Activated gamma-delta T cell treated with Interleukin-2 at 50 U/mL for 16 hours (primary cell): Measurements from ENCODE around the gene BID.
"Not testable (repeated sequence)": the region's sequence is repeated elsewhere in the genome, so short reads cannot be mapped to it uniquely, and the experiment has no call there.

Source experiments
- DNase-seq: peaks from one replicate; pipeline ENCODE4 v3.0.0-alpha.2; 2020

The BID gene

DNA sequence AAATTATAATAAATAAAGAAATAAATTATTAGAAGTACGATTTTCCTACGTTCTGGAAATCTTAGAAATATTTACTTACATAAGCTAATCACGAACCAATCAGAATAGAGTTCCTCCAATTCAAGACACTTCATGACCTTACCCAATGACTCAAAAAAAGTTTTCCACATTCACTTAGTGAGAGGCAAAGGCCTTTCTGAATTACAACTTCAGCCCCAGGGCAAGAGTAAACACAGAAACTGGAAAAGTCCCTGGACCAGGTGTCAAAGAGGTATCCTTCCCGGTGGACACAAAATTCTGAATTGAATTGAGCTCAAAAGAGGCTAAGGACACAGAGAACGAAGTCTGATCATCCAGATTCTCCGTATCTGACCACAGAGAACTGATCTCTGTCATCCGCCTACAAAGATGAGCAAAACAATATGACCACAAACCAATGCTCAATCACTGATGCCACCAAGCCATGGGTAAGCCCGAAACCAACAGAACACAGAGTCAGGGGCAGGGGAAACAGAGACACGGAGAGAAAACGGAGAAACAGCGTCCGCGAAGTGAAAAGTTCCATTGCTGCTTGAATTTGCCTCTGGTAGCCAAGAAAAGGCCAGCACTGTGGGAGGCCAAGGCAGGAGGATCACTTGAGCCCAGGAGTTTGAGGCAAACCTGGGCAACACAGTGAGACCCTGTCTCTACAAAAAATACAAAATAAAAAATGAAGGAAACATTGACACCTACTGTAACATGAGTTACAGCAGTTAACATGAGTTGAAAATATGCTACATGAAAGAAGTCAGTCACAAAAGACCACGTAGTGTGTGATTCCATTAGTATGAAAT is 6.8 kb downstream of the BID start:
- DNase-seq = peak; percentile 37

DNA sequence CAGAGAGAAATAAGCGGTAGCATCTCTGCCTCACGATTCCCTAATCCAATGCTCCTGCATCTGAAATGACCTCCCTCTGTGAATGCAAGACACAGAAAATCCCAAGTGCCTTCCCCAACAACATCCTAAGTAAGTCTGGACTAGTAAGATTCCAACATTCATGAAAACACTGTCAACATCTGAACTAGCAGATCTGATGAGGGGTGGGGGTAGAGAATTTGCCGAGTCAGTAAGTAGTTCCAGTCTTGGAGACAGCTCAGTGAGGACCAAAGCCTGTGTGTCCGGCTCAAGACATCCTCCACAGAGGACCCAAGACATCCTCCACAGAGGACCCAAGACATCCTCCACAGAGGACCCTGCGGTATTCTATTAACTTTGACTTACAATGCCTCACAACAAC is 9.4 kb downstream of the BID start:
- DNase-seq = not testable (repeated sequence)

DNA sequence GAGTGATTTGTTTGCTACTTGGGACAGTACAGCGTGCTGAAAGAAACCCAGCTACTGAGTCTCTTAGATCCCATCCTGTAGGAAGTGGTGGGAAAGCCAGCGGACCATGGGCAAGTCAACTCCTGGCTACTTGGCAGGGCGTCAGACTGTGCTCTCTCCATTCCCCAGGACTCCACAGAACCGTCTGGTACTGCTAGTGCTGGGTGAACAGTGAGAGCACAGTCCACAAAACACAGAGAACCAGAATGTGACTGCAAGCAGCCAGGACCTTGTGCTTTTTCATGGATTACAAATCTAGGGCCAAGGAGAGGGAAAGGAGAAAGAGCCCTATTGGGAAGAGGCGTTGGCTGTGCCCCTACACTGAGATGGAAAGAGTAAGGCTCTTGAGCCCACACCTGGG is 10.2 kb downstream of the BID start:
- DNase-seq = no peak

DNA sequence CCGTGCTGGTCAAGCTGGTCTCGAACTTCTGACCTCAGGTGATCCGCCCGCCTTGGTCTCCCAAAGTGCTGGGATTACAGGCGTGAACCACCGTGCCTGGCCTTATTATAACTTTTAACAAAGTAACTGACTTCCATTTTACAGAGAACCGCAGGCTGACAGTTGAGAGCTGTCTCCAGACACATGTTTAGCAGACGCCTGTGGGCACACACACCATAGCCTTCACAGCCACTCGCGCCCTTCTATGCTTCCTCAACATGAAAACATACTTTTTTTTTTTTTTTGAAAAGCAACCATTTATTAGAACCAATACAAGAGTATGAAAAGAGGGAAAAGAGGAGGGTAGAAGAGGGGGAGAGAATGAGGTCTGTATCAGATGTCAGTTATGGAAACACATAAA is 10.8 kb downstream of the BID start:
- DNase-seq = not testable (repeated sequence)

DNA sequence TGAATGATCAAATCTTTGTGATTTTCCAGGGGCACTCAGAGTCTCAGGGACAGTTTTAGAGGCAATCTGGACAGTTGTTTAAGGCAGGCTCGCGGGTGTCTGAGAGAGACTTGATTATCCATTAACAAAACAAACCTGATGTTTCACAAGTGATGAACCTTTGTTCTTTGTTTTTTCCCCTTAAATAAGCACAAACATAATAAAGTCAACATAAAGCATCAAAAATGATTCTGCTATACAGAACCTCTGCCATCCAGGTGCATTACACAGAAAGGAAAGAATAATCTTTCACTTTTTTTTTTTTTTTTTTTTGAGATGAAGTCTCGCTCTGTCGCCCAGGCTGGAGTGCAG is 13.2 kb downstream of the BID start:
- DNase-seq = no peak

DNA sequence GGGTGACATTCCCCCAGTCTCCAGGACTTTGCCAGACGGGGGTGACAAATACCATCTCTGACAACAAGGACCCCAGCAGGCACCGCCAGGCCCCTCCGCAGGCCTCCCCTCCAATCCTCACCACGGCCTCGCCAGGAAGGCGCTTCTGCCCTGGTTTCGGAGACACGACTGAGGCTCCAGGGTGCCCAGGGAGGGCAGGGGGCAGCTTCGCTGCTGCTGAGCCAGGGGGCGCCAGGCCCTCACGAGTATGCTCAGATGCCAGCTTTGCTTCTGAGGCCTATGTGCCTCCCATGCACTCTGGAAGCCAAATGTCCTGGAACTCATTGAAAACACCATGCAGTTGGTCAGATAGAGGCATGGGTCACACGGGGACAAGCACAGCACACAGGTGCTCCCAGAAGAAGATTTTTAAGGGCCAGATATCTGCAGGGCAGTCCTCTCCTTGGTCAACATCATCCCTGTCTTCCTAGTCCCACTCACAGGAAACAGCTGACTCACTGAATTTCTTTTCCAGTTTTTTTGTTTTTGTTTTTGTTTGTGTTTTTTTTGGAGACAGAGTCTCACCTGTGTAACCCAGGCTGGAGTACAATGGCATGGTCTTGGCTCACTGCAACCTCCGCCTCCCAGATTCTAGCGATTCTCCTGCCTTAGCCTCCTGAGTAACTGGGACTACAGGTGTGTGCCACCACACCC is 19.9 kb downstream of the BID start:
- no peak for DNase-seq

DNA sequence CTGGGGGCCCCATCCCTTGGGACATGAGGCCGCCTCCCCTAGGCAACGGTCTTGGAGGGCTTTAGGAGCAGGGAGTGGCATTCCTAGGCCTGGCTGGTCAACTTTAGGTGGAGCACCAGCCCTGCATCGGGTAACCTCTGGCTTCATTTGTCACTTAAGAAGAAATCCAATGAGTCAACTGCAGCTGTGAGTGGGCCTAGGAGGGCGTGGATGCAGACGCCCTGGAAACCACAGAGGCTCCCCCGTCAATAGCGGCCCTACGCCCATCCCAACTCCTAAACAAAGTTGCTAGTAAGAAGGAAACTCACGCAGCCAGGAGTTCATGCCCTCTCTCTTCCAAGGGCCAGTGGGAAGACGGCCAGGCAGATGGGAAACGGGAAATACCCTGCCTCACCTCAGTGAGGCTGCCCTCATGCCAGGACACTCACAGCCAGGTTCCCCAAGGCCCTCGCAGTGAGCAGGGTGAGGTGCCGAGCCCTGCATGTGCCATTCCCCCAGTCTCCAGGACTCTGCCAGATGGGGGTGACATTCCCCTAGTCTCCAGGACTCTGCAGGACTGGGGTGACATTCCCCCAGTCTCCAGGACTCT is 20.8 kb downstream of the BID start:
- DNase-seq = no peak

DNA sequence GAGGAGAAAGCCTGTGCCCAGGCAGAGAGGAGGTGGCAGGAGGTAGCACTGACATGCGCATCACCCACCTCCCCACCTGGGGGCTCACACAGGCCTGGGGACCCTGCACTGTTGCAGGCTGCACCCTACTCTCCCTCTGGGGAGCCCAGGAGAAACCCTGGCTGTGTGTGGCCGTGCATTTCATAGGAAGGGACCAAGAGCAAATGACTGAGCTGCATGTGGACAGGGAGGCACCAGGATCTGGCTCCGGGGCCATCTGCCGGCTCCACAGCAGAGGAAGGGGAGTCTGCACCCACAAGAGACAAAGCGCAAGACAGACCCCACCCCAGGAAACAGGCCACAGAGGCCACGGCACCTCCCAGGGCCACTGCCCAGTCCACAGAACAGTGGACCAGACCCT is 22.7 kb downstream of the BID start:
- no peak for DNase-seq

DNA sequence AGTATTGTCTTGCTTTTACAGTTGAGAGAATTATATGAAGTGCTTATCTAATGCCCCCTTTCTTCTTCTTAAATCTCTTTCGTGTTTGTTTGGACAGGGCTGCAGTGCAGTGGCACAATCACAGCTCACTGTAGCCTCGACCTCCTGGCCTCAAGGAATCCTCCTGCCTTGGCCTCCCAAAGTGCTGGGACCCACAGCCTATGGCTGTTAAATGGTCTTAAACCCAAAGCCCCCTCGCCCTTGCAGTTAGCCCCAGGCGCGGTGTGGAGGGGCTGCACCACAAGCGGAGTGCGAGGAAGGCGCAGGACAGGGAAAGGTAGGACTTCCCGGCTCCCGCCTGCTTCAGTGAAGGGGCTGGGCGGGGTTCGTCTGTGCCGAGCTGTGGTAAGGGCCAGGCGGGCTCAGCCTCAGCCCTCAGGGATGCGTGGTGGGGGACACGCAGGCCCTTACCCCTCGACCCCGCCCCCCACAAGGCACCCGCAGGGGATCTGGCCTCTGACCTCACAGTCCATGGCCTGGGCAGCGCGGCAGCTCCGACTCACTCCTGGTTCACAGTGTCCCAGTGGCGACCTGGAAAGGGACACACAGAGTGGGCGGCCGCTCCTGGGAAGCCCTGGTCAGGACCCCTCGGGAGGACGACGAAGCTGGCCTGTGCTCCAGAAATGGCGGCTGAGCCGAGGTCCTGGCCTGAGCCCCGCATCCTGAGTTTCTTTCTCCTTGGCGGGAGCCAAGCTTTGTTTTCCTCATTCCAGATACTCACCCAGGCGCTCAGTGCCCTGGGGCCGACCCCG is 24.5 kb downstream of the BID start:
- no peak for DNase-seq

DNA sequence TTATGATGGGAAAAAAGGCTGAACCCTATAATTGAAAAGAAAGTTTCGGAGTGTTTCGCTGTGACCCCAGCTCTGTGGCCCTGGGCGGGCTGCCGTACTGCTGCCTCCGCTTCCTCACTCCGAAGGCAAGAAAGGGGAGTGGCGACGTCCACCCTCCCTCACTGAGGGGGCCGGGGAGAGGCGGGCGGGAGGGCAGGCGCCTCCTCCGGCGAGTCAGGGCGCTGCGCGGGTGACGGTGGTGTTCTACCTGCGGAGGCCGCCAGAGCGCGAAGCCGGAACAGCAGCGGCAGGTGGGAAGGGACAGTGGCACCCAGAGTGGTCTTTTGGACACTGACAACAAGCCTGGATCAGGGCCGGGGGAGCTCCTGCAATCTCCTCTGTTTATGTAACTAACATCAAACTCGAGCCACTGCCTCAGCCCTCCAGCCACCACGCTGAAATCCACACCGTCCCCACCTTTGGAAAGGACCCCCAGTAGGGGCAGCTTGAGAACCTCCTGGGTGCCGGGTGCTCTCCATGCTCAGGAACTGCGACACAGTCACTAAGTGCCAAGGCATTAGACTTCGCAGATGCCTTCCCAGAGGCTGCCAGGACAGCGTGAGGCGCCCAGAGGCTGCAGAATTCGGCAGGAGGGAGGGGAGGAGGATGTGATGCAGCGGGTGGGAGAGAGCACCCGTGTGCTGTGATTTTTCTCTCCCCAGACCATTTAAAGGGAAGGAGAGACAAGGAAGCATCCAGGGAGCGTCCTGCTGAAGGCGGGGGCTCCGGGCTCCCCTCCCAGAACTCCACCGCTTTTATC is 25.5 kb downstream of the BID start:
- DNase-seq = no peak

DNA sequence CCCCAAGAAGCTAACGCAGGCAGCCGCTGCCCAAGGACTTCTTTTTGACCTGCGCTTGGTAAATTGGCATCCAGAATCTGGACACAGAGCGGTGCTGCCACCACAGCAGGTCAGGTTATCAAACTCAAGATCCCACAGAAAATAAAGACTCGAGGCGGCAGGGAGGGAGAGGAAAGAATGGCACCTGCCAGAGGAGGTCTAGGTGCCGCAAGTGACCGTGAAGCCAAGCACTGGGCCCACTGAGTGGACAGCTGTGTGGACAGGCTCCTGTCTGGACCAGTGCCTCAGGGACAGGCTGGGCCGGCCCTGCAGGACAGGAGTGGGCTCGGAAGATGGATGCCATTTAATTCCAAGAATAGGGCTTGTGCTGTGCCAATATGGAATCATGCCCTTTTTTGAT is 27.4 kb downstream of the BID start:
- DNase-seq = no peak

DNA sequence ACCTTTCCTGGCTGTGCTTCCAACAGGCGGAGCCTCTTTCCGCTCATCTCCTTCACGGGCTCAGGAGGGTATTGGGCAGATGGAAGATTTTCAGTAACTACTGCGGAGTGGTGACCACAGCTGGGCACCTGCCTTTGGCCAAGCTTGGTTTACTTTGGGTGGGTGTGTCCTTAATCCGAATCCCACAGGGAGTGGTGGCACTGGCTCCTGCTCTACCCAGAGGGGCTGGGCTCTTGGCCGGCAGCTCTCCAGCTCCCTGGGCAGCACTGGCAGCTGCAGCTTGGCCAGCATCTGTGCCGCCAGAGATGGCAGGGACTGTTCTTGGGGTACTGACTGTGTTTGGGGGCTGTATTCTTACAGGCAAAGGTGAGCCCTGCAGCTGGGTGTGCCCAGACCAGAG is 29.8 kb downstream of the BID start:
- no peak for DNase-seq

DNA sequence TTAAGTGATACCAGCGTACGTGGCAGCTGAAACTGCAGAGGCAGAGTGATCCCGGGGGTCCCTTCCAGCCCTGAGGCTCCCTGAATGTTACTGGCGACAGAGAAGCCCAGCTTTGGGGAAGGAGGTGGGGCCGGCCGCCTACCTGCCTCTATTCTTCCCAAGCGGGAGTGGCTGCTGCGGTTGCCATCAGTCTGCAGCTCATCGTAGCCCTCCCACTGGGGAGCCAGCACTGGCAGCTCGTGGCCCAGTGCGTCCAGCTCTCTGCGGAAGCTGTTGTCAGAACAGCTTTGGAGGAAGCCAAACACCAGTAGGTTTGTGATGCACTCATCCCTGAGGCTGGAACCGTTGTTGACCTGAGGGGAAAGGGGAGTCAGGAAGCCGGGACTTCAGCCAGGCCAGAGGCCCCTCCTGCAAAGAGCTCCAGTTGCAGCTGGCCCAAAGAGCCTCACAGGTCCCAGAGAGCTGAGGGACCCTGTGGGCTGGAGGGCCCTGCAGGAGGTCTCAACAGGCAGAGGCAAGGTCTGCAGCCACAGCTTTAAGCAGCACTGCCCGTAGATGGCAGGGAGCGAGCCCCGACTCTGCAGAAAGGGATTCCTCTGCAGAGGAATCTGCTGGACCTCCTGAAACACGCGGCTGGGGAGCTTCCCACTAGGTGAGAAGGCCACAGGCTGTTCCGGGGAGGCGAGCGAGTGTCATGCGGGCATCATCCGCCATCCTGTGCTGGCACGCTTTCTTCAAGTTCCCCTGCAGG is 30.4 kb downstream of the BID start:
- DNase-seq = no peak

DNA sequence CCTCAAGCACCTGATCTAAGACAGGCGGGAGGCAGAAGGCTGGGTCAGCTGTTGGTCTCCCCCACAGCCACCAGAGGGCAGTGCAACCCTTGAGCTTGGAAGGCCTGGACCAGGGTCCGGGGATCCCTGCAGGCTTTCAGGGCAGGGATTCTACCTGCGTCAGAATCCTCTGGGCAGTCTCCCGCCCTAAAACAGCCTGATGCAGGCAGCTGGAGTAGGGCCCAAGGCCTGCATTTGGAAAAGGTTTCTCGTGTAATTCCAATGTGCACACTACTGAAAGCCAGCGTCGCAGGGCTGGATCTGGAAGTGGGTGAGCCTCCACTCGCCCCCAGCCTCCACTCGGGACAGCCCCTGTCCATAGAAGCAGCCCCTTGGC is 31.8 kb downstream of the BID start:
- DNase-seq = peak; percentile 62

DNA sequence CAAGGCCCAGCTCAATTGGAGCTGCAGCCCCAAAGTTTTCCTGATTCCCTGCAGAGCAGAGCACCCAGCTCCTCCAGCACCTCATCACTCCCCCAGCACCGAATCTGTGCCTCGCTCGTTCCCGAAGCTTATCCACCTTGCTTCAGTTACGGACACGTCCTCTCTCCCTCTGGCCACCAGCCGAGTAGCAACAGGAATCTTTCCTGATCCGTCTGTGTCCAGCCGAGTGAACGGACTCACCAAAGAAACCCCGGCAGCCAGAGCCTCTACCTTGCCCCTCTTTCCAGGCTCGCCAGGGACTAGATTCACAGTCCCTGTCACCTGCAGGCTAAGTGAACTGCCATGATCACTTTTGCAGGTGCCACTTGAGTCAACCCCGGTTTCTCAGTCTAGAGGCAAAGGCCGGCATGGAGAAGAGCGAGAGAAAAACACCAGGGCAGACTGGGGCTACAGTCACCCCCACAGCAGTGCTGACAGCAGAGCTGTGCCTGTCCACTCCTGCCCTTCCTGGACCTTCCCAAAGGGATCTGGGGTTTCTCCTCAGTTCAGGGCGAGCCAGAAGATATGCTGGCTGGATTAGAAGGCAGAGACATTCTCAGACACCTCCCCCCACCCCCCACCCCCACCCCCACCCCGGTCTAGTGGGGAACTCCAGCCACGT is 32.3 kb downstream of the BID start:
- no peak for DNase-seq

DNA sequence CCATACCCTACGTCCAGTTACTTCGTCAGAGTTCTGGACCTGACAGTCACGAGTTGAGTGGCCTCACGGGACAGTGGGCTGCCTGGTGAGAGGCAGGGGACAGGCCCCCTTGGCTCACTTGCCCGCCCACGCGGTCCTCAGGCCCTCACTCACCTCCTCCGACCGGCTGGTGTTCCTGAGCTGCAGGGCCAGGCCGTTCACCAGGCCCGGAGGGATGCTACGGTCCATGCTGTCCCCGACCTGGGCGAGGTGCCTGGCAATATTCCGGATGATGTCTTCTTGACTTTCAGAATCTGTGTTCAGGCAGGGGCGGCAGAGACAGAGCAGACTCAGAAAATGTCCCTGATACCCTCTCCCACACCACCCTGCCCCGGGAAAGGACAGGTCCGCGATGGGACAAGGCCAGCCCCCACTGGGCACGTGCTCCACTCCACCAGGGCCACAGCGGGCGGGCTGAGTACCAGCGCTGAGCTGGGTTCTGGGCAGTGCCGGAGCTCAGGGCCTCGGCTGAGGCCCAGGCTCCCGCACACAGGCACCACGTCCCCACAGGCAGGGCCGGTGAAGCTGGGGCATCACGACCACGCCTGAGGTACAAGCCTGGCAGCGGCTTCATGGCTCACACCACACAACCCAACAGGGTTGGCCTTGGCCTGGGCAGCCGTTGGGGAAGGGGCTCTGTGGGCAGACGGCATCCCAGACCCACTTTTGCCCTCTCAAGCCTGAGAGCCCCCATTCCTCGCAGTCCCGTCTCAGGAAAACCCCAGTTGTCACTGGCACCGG is 34.9 kb downstream of the BID start:
- DNase-seq = no peak

DNA sequence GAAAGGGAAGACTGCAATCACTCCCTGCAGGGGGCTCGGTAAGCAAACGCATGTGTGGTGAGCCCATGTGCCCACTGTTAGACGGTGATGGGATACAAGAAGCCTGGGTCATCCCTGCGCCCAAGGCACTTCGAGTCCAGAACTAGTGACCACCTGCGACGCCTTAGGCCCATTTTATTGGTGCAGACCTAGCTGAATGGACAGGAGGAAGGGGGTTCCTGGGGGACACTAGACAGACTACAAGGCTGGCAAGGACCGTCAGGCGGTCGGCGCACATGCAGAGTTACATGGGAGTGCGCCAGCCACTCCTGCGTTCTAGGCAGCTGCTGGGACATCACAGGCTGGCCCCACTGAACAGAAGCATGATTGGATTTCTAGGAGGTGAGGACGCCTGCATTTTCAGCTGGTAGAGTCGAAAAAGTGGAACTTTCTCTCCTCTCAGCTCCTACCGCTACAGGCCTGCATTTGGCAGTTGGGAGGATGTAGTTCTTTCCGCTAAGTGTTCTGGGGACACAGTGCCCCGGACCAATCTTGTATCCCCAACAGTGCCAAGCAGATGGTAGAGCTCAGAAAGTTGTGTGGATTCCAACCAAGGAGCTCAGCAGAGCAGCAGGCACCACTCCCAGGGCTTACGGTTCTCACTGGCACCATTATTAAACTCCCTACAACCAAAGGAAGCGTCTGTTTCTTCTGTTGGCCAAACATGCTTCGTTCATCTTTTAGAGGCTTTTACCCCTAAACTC is 35.7 kb downstream of the BID start:
- no peak for DNase-seq

DNA sequence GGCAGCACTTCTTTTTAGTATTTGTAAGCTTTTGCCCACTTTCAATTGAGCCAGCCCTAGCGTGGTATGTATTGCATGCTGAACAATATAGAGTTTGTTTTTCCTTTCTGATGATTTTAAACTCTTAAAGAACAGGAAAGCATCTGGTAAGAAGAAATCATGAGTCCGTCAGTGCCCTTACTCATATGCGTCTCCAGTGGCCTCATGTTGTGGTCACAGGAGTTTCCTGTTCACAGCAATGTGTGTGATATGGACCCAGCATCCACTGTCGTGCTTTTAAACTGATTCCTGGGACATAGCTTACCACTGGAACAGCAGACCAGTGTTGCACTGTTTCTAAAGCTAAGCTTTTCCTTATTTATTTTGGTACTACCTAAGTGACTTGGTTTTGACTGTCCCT is 40.1 kb downstream of the BID start:
- DNase-seq = no peak

DNA sequence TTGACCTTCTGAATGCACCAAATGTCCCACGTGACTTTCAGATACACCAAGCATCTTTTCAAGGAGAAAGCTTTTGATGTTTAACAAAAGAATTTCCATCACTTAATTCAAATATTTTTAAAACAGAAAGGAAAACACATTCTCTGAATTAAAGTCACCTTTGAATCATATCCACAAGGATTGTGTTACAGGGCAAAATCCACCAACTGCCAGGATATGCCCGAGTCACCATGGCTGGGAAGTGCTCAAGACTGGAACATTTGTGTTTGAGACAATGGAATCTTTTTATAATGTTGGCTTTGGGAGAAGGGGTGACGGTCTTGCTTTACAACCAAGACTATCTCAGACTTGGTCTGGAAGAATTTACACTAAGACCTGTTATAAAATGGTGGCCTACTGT is 40.8 kb downstream of the BID start:
- DNase-seq = no peak
